ENCODE data around the gene CACNA1C.

GRCh38 chr12:2302711-2303580 is 250.2 kb downstream of the CACNA1C start:
- no peak for TF ChIP-seq CTCF (IDR thresholded peaks at IDR 0.05)
- TF ChIP-seq POLR2AphosphoS5 (IDR thresholded peaks at IDR 0.05), result no peak
- TF ChIP-seq EP300 (IDR thresholded peaks at IDR 0.05), result no peak
- no peak for TF ChIP-seq POLR2A (IDR thresholded peaks at IDR 0.05)
